C4-2B (cell line): ENCODE measurements around the gene UBC.
"Not testable (repeated sequence)": the region's sequence is repeated elsewhere in the genome, so short reads cannot be mapped to it uniquely, and the experiment has no call there.

Source experiments
- ZFX ChIP-seq: fragments of 450-650 bp; IDR thresholded peaks from 2 replicates; pipeline ENCODE4 v1.6.1; 2017
- TF ChIP-seq, protein P1 (sequence below): fragments of 450-650 bp; conservative IDR thresholded peaks from 2 replicates; pipeline ENCODE4 v1.5.1; 2017; ENCODE audit warnings: mild to moderate bottlenecking

DNA sequence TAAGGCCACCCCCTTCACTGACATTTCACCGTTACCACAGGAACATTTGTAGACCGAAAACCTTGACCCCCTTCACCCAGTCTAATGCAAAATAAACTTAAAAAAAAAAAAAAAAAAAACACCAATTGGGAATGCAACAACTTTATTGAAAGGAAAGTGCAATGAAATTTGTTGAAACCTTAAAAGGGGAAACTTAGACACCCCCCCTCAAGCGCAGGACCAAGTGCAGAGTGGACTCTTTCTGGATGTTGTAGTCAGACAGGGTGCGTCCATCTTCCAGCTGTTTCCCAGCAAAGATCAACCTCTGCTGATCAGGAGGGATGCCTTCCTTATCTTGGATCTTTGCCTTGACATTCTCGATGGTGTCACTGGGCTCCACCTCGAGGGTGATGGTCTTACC lies 2.9 kb downstream of the UBC start:
- TF ChIP-seq, protein P1, sequence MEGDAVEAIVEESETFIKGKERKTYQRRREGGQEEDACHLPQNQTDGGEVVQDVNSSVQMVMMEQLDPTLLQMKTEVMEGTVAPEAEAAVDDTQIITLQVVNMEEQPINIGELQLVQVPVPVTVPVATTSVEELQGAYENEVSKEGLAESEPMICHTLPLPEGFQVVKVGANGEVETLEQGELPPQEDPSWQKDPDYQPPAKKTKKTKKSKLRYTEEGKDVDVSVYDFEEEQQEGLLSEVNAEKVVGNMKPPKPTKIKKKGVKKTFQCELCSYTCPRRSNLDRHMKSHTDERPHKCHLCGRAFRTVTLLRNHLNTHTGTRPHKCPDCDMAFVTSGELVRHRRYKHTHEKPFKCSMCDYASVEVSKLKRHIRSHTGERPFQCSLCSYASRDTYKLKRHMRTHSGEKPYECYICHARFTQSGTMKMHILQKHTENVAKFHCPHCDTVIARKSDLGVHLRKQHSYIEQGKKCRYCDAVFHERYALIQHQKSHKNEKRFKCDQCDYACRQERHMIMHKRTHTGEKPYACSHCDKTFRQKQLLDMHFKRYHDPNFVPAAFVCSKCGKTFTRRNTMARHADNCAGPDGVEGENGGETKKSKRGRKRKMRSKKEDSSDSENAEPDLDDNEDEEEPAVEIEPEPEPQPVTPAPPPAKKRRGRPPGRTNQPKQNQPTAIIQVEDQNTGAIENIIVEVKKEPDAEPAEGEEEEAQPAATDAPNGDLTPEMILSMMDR: not testable (repeated sequence)
- not testable (repeated sequence) for TF ChIP-seq ZFX
